Activated T-cell treated with anti-CD3 and anti-CD28 coated beads, Interleukin-2, amount 50 U/mL, for 48 hours (primary cell): ENCODE results near the gene MYLIP.
"Not testable (repeated sequence)": the region's sequence is repeated elsewhere in the genome, so short reads cannot be mapped to it uniquely, and the experiment has no call there.

Experiments used
- DNase-seq, 2 experiments: peaks; one replicate each; pipeline ENCODE4 v3.0.0-alpha.2; 2020

The MYLIP gene

DNA sequence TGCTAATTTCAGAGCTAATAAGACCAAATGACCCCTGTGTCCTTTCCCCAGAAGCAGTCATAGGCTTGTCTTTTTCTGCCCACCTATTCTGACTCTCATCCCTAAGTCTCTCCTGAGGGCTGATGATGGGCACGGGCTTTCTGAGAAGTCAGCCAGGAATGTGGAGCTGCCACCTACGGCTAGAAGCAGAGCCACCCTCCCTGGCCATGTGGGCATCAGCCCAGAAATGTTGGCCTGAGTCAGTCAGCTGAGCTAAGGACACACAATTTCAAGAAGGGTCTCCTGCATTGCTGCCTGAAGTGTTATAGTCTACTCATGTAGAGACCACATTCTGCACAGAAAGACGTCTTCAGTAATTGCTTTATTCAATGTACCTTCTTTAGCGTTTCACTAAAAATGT is 17.1 kb downstream of the MYLIP start:
- DNase-seq, result no peak

DNA sequence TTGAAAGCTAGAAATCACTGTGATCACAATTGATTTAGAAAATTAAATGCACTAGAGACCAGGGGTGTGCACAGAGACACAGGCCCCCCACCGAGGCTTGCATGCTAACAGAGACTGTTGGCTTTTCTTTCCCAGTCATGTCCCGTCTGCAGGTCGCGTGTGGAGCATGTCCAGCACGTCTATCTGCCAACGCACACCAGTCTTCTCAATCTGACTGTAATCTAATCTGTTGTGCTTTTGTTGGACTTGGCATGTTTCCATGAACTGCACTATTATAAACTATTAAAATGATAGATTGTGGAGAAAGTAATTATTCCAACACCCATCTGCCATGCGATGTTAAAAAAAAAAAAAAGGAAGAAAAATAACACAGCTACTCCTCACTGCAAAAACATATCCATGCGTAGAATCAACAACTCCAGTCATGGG is 17.7 kb downstream of the MYLIP start:
- no peak for DNase-seq

- DNase-seq, result no peak
Measured at GRCh38 chr6:16148498-16148897, 19.6 kb downstream of the MYLIP start.

DNA sequence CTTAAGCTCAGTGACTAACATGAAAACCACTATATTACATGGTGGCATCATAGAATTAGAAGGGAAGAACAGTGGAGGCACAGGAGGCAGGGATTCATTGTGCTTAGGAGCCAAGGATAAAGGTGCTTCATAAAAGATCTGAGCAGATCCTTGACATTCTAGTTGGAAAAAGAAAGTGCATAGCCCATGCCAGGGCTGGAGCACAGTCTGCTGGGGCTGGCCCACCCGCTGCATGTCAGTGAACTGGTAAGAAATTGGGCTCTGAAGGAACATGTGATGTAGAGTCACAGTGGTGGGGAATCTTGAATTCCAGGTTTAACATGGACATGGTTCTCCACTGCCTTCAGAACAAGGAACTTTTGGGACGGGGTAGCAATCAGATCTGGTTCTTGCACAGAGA is 20.4 kb downstream of the MYLIP start:
- no peak for DNase-seq

- no peak for DNase-seq
Measured at GRCh38 chr6:16150098-16150497, 21.2 kb downstream of the MYLIP start.

DNA sequence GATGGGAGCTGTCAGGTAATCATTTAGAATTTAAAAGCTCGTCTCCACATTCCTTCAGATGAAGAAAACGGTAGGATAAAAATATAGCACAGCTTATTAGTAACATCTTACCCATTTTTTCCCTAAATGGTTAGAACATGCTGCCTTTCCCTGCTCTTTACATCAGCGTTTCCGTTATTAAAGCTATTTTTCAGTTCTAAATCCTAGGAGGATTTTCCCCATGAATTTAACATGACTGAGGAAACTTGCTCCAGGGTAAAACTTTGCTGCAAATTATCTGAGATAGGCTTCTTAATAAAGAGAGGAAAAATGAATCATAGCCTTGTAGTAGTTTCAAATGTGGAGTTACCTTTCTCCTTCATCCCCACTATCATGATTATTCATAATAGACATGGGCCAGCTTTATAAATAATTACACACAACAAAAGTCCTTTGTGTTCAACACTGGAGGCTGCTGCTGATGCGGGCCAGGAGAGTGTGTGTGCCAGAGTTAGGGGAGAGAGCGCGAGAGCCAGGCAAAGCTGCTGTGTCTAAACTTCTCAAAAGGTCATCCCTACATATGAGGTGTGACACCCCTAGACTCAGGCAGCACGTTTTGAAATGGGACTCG is 24.4 kb downstream of the MYLIP start:
- no peak for DNase-seq

GRCh38 chr6:16154904-16155303 is 26.0 kb downstream of the MYLIP start:
- DNase-seq, result no peak

- DNase-seq, result no peak
Measured at GRCh38 chr6:16157492-16157891, 28.6 kb downstream of the MYLIP start.

DNA sequence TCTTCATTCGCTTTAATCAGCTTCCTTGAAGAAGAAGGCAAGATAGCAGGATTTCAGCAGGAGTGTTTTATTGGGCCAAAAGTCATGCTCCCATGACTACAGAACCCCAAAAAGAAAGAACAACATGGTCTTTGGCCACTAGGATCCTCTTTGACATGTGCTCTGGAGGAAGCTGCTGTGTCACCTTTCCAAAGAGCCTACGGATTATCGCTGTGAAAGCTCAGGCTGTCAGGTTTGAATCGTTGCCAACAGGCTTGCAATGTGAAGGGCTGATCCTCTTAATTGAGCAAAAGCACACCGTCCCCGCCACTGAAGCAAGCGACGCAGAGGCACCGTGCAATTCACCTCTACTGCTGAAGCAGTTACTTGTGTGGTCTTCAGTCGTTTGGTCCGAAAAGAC is 29.0 kb downstream of the MYLIP start:
- DNase-seq, result no peak

DNA sequence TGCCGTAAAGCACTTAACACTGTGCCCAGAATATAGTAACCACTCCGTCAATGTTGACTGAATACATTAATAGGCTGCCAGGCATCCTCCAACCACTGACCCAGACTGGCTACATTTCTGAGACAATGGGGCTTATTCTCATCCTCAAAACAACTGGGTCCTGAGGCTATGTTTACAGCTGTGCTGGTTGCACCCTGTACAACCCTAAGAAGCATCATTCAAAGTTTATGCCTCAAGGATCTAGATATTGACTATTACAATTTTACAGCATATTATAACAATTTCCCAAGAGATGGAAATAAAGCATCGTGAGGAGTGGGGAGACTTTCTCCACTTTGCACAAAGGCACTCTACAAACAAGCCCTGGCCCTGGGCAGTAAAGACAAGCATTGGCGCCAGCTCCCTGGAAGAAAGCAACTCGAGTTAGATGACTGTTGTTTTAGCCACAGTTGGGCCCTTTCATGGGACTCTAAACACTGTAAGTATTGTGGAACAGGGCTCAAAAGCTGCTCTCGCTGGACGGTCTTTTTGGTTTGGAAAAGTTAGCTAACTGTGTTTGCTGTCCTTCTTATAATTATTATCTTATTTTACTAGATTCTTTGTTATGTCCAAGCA is 30.2 kb downstream of the MYLIP start:
- no peak for DNase-seq

GRCh38 chr6:16160794-16161193 is 31.9 kb downstream of the MYLIP start:
- DNase-seq, result no peak

- DNase-seq, result no peak
Measured at GRCh38 chr6:16162003-16162402, 33.1 kb downstream of the MYLIP start.

- DNase-seq, result no peak
Measured at GRCh38 chr6:16163066-16163465, 34.2 kb downstream of the MYLIP start.

DNA sequence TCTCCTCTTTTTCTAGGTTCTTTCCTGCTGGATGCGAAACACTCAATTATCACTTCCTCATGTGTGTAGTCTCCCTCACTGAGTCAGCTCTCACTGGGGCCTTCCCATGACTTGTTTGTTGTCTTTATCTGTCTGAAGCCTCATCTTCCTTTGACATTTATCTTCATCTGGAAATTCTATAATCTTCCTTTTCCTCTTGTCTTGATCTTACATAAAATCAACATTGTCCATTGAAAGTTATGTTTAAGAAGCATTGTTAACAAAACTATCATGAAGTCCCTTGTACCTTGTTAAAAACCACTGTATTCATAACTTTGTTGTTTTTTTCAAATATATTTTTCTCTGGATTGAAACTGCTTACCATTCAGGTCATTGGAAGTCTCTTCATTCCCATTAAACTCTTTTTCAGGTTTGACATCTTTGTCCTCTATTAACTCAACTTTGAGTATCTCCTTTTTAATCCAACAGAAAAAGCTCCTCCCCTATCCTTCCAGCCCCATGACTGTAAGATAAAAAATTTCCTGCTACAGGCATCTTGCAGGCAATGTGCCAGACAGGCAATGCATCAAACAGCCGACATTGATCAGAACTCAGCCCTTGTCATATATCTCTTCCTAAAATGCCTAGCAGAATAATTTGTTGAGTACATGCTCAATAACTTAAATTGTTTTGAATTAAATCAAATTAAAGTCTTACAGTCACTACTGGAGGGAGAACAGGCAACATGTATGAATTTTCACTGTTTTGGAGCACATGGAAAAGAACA is 34.8 kb downstream of the MYLIP start:
- no peak for DNase-seq

GRCh38 chr6:16165641-16166040 is 36.8 kb downstream of the MYLIP start:
- no peak for DNase-seq

DNA sequence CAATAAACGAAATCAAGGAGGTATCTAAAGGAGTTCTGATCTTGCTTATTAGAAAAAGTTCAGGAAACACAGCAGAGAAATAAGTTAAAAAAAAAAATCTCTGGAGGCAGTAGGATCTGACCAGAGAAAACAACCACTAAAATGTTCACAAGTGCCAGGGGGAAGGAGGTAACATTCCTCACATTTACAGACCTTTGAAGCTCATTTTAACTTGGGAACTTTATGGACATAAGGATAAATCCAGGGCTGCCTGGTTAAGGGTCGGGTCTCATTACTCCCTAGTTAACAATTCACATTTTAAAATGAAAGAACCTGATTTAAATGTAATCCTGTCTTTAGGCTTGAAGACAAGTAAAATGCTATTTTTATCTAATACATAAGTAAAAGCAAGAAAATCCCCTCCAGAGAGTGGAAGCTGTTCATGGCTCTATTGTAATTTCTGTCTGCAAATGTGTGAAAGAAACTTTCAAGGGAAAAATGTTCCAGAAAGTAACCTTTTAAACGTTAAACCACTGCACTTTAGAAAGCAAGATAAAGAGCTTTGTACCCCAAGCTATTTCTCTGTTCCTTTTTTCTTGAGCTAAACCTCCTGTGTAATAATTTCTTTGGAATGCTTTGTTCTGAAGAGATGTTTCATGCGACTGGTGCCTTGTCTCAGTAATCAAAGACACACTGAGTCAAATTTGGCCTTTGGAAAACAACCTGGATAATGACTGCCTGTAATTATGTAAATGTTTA is 38.2 kb downstream of the MYLIP start:
- DNase-seq, result no peak

DNA sequence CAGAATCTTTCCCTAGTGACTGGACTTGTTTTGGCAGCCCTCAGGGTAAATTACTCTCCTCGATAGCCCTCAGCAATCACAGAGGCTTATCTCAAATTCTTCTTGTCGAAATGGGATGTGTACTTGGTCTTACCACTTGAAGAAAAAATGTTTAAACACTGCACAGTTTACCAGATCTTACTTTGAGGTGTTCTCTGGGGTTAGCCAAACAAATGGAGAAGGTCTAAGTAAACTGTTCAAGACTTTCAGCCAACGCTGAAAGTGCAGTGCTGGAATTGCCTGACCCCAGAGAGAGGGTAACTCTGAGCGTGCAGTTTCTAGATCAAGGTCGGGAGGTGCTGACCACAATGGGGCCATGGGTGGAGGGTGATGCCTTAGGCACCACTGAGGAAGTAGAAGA is 39.2 kb downstream of the MYLIP start:
- DNase-seq, result no peak

DNA sequence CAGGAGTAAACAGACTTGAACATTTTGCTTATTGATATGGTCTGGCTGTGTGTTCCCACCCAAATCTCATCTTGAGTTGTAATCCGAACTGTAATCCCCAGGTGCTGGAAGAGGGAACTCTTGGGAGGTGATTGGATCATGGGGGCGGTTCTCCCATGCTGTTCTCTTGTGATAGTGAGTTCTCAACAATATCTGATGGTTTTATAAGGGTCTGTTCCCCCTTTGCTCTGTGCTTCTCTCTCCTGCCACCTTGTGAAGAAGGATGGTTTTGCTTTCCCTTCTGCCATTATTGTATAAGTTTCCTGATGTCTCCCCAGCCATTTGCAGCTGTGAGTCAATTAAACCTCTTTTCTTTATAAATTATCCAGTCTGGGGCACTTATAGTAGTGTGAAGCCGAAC is 40.0 kb downstream of the MYLIP start:
- no peak for DNase-seq

GRCh38 chr6:16171400-16171799 is 42.5 kb downstream of the MYLIP start:
- no peak for DNase-seq

DNA sequence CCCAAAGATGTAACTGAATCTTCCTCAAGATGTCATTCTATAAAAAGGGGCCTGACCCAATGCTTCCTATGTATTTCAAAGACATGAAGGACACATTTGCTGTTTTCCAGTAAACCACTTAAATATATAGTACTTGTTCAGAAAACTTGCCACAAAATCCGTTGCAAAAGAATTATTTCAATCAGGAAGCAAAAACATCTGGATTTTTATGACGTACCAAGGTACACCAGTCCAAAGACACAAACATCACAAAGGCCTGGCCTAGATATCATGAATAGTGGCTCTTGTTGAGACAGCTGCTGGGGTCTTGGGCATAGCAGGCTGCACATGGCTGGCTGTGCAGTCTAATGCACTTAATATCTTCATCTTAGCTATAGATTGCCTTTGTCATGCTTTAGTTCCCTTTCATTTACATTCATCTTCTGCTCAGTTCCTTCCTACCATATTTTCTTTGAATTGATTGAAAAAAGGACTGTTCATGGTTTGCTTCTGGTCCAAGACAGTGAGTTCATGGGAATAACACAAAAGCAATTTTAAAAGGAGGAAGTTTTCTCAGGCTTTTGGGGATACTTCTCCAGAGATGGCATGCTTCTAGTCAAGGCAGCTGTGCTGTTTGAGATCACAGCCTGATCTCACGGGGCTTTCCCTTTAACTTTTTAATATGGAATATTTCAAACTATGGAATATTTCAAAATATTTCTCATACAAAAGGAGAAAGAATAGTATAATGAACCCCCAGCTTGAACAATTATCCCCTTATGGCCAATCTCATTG is 44.5 kb downstream of the MYLIP start:
- DNase-seq, result no peak

DNA sequence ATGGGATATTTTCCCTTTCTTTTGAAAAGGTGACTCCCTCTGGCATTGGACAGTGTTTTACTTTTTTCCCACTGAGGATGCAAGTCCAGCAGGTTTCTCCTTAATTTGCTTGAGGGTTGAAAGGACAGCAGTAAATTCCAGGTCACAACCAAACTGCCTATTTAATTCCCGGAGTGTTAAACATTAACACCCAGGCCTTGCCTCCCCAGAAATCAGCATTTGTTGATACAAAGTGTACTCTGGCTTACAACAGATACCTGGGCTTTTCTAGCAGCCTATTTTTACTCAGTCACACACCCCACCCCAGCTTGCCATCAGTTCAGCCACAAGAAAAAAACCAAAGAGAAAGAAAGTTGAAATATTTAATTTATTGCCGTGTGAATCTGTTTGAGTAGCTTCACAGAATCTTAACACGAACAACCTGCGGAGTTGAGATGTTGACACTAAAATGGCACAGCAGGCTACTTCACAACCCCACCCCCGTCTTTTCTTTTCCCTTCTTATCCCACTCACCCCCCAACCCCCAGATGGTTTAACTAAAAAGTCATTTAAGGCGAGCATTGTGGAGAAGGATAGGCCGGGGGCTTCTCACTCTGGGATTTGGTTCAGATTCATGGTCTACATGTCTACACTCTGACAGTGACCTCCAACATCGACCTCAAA is 45.7 kb downstream of the MYLIP start:
- DNase-seq, result no peak

GRCh38 chr6:16176600-16176999 is 47.7 kb downstream of the MYLIP start:
- DNase-seq, result not testable (repeated sequence)
